ENCODE results near the gene FGD5.

The FGD5 gene

GRCh38 chr3:14909250-14909649 lies 90.5 kb downstream of the FGD5 start:
- TF ChIP-seq, protein P1, sequence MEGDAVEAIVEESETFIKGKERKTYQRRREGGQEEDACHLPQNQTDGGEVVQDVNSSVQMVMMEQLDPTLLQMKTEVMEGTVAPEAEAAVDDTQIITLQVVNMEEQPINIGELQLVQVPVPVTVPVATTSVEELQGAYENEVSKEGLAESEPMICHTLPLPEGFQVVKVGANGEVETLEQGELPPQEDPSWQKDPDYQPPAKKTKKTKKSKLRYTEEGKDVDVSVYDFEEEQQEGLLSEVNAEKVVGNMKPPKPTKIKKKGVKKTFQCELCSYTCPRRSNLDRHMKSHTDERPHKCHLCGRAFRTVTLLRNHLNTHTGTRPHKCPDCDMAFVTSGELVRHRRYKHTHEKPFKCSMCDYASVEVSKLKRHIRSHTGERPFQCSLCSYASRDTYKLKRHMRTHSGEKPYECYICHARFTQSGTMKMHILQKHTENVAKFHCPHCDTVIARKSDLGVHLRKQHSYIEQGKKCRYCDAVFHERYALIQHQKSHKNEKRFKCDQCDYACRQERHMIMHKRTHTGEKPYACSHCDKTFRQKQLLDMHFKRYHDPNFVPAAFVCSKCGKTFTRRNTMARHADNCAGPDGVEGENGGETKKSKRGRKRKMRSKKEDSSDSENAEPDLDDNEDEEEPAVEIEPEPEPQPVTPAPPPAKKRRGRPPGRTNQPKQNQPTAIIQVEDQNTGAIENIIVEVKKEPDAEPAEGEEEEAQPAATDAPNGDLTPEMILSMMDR (IDR thresholded peaks at IDR 0.05; ENCODE audit: borderline replicate concordance, control extremely low read depth, extremely low read depth, insufficient read depth, missing control alignments) = no peak
- in situ Hi-C loops (cut with MboI; ENCODE audit: low sequenced_read_pairs, unreplicated experiment) = loop anchor here (25.0 kb wide), 1 partner anchor 247 kb away; the partner anchor contains the start of gene CCDC174
- DNase-seq (ENCODE audit: low spot score) = no peak

GRCh38 chr3:14911651-14912050 lies 92.9 kb downstream of the FGD5 start:
- DNase-seq (ENCODE audit: low spot score) = no peak
- TF ChIP-seq, protein P1 (IDR thresholded peaks at IDR 0.05; ENCODE audit: borderline replicate concordance, control extremely low read depth, extremely low read depth, insufficient read depth, missing control alignments) = no peak
- in situ Hi-C loops (cut with MboI; ENCODE audit: low sequenced_read_pairs, unreplicated experiment) = loop anchor here (25.0 kb wide), 1 partner anchor 249 kb away; the partner anchor contains the start of gene CCDC174

DNA sequence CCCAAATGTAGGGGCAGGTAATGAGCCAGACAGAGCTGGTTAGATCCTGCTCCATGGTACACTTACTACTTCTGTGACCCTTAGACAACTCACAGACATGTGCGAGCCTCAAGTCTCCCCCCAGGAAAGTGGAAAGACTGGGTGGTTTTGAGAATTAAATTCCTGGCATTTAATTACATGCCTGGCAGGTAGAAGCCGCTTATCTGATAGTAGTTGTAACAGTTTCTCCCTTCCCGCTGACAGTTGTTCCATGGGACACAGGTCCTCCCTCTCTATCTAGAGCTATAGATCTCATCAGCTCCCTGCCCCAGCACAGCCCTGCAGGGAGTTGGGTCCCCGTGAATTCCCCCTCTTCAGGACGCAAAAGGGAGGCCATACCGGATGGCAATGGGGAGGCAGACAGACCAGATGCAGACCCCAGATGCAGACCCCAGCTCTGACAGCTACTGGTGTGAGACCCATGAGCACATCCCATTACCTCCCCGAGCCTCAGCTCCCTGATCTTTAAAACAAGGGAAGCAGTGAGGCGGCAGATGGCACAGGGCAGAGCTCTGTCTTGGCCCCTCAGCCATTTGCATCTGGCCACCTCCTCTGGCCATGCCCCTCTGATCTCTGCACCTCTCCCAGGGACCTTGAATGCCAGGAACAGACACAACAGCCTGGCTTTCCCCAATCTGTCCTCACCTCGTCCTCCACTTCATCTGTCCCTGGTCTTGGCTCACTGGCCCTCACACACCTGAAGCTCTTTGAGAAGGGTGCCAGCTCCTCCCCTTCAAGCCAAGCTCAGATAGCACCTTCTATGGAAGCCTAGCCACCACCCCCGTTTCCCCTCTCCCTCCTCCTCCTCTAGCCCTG lies 94.5 kb downstream of the FGD5 start:
- in situ Hi-C loops (cut with MboI; ENCODE audit: low sequenced_read_pairs, unreplicated experiment) = loop anchor here (25.0 kb wide), 1 partner anchor 251 kb away; the partner anchor contains the start of gene CCDC174
- TF ChIP-seq, protein P1 (IDR thresholded peaks at IDR 0.05; ENCODE audit: borderline replicate concordance, control extremely low read depth, extremely low read depth, insufficient read depth, missing control alignments) = no peak

GRCh38 chr3:14913926-14914778 lies 95.4 kb downstream of the FGD5 start:
- DNase-seq (ENCODE audit: low spot score) = peak; percentile 18
- in situ Hi-C loops (cut with MboI; ENCODE audit: low sequenced_read_pairs, unreplicated experiment) = loop anchor here (25.0 kb wide), 1 partner anchor 252 kb away; the partner anchor contains the start of gene CCDC174
- TF ChIP-seq, protein P1 (IDR thresholded peaks at IDR 0.05; ENCODE audit: borderline replicate concordance, control extremely low read depth, extremely low read depth, insufficient read depth, missing control alignments) = no peak

More for the DNA sequence above, 94.5 kb downstream of the FGD5 start:
- no peak for DNase-seq (ENCODE audit: low spot score)

DNA sequence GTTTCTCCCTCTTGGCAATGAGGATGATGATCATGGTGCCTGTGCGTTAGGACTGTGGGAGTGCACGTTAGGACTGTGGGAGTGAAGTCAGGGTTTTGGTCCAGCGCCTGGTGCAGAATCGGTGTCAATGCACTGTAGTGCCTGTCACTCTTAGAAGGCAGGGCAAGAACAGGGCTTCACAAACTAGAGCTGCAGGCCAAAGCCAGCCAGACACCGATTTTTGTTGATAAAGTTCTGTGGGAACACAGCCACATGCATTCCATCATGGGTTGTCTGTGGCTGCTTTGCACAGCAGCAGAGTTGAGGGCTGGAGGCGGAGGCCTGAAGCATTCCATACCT lies 96.0 kb downstream of the FGD5 start:
- TF ChIP-seq, protein P1 (IDR thresholded peaks at IDR 0.05; ENCODE audit: borderline replicate concordance, control extremely low read depth, extremely low read depth, insufficient read depth, missing control alignments) = no peak
- in situ Hi-C loops (cut with MboI; ENCODE audit: low sequenced_read_pairs, unreplicated experiment) = loop anchor here (25.0 kb wide), 1 partner anchor 252 kb away; the partner anchor contains the start of gene CCDC174
- DNase-seq (ENCODE audit: low spot score) = no peak

GRCh38 chr3:14915636-14916222 lies 97.0 kb downstream of the FGD5 start:
- in situ Hi-C loops (cut with MboI; ENCODE audit: low sequenced_read_pairs, unreplicated experiment) = loop anchor here (25.0 kb wide), 1 partner anchor 253 kb away; the partner anchor contains the start of gene CCDC174
- TF ChIP-seq, protein P1 (IDR thresholded peaks at IDR 0.05; ENCODE audit: borderline replicate concordance, control extremely low read depth, extremely low read depth, insufficient read depth, missing control alignments) = peak; percentile 17
- DNase-seq (ENCODE audit: low spot score) = peak; percentile 49
